Measurements from ENCODE around the gene TSHR. TPM values are rescaled to one million over a fixed set of nuclear protein-coding genes. Genes with fewer than 3 reads are reported as not detected.
A peak's percentile ranks its signal among the peaks of the same experiment; 100 is the strongest.

The TSHR gene
- total RNA-seq, 1 donor from 2014 or later, result not detected

DNA sequence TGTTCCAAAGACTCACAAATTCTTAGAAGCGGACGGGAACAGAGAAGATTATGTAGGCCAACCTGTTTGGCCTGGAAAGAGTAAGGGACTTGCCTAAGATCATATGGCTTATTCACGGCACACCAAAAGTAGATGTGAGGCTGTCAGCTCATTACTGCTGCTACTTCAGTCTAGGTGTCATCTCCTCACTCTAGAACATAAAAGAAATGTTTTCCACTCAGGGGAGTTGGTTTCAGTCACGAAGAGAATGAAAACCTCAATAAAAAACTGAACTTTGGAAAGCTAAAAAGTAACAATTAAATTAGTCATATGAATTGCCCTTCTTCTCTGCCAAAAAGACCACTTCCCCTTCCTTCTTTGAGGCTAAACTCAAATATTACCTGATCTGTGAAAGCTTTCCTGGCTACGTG, 13.2 kb upstream of the TSHR start:
- H3K4me2 ChIP-seq (ENCODE audit: low read length), result peak overlapping the region; percentile 87
- H3K27me3 Mint-ChIP-seq (ENCODE audit: low read depth, unreplicated experiment), result no peaks in the 10 kb centered on the region
- H3K9me3 Mint-ChIP-seq (ENCODE audit: unreplicated experiment), result no peaks in the 10 kb centered on the region
- peak overlapping the region; percentile 90 for H3K27ac Mint-ChIP-seq (ENCODE audit: unreplicated experiment)
- FAIRE-seq (no peak), DNase-seq (ENCODE audit: low read depth) (no peak)
- no peaks in the 10 kb centered on the region for H3K9me3 ChIP-seq (ENCODE audit: insufficient read depth, low read depth, low read length)
- H4K20me1 ChIP-seq (ENCODE audit: insufficient read depth, low read length), result no peaks in the 10 kb centered on the region
- H3K4me3 ChIP-seq (ENCODE audit: insufficient read depth, low read depth, low read length), result peak overlapping the region; percentile 78
- peak overlapping the region; percentile 92 for H3K4me3 Mint-ChIP-seq (ENCODE audit: unreplicated experiment)
- H3K79me2 ChIP-seq (ENCODE audit: insufficient read depth, low read length), result peaks cover 19% of the 10 kb centered on the region
- peak overlapping the region; percentile 89 for H2AFZ ChIP-seq (ENCODE audit: low read depth, low read length)
- H3K9ac ChIP-seq (ENCODE audit: low read length), result peak overlapping the region; percentile 82
- no peaks in the 10 kb centered on the region for H3K36me3 ChIP-seq (ENCODE audit: insufficient read depth, low read length)
- H3K27ac ChIP-seq (ENCODE audit: low read depth, low read length), result peak overlapping the region; percentile 6
- H3K36me3 Mint-ChIP-seq (ENCODE audit: low read depth, unreplicated experiment), result no peaks in the 10 kb centered on the region
- peaks cover 5% of the 10 kb centered on the region for H3K4me1 ChIP-seq (ENCODE audit: insufficient read depth, low read length)
- TF ChIP-seq EZH2 (IDR thresholded peaks at IDR 0.05; ENCODE audit: insufficient read depth, low read length), result no peak
- no peaks in the 10 kb centered on the region for H3K27me3 ChIP-seq (ENCODE audit: insufficient read depth, low read length)
- H3K4me1 Mint-ChIP-seq (ENCODE audit: low read depth, unreplicated experiment), result no peaks in the 10 kb centered on the region

- no peak overlapping the region for H3K9ac ChIP-seq (ENCODE audit: low read length)
- Mint-ChIP-seq H3K4me3 (ENCODE audit: unreplicated experiment) (no peak overlapping the region), H3K36me3 (ENCODE audit: low read depth, unreplicated experiment) (no peaks in the 10 kb centered on the region), H3K27me3 (ENCODE audit: low read depth, unreplicated experiment) (peaks cover 3% of the 10 kb centered on the region), H3K4me1 (ENCODE audit: low read depth, unreplicated experiment) (no peaks in the 10 kb centered on the region), H3K27ac (ENCODE audit: unreplicated experiment) (no peak overlapping the region), H3K9me3 (ENCODE audit: unreplicated experiment) (no peaks in the 10 kb centered on the region)
- no peaks in the 10 kb centered on the region for H4K20me1 ChIP-seq (ENCODE audit: insufficient read depth, low read length)
- H3K36me3 ChIP-seq (ENCODE audit: insufficient read depth, low read length), result no peaks in the 10 kb centered on the region
- no peak overlapping the region for H3K4me2 ChIP-seq (ENCODE audit: low read length)
- H3K9me3 ChIP-seq (ENCODE audit: insufficient read depth, low read depth, low read length), result no peaks in the 10 kb centered on the region
- H3K27me3 ChIP-seq (ENCODE audit: insufficient read depth, low read length), result no peaks in the 10 kb centered on the region
- DNase-seq (ENCODE audit: low read depth) (no peak), FAIRE-seq (no peak)
- no peak overlapping the region for H3K4me3 ChIP-seq (ENCODE audit: insufficient read depth, low read depth, low read length)
- TF ChIP-seq EZH2 (IDR thresholded peaks at IDR 0.05; ENCODE audit: insufficient read depth, low read length) (no peak), CTCF (IDR thresholded peaks at IDR 0.05; ENCODE audit: insufficient read depth, low read depth, low read length) (no peak)
- no peak overlapping the region for H3K27ac ChIP-seq (ENCODE audit: low read depth, low read length)
- peaks cover 5% of the 10 kb centered on the region for H3K4me1 ChIP-seq (ENCODE audit: insufficient read depth, low read length)
- no peak overlapping the region for H2AFZ ChIP-seq (ENCODE audit: low read depth, low read length)
- H3K79me2 ChIP-seq (ENCODE audit: insufficient read depth, low read length), result peaks cover 13% of the 10 kb centered on the region
These were observed 10.4 kb upstream of the TSHR start for GRCh38 chr14:80944861-80945617.

DNA sequence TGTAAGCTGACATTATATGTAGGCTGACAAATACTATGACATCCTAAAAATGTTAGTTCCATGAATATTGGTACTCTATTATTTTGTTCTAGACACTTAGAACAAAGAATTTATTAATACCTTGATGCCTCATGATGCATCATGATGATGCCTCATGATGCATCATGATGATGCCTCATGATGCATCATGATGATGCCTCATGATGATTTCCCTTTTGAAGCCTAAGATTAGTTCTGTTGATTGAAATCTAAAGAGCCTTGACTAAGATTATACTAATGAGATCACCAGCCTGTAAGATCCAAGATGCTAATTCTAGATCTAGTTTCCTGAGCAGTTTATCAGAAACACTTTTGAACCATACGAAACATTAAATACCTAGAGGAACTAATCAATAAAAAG, 9.2 kb upstream of the TSHR start:
- Histone ChIP-seq H3K9ac (ENCODE audit: low read length) (no peak overlapping the region), H3K27me3 (ENCODE audit: insufficient read depth, low read length) (no peaks in the 10 kb centered on the region), H3K27ac (ENCODE audit: low read depth, low read length) (no peak overlapping the region), H3K36me3 (ENCODE audit: insufficient read depth, low read length) (no peaks in the 10 kb centered on the region), H3K4me3 (ENCODE audit: insufficient read depth, low read depth, low read length) (no peak overlapping the region), H3K9me3 (ENCODE audit: insufficient read depth, low read depth, low read length) (no peaks in the 10 kb centered on the region), H3K79me2 (ENCODE audit: insufficient read depth, low read length) (peaks cover 3% of the 10 kb centered on the region), H3K4me1 (ENCODE audit: insufficient read depth, low read length) (no peaks in the 10 kb centered on the region), H3K4me2 (ENCODE audit: low read length) (no peak overlapping the region), H4K20me1 (ENCODE audit: insufficient read depth, low read length) (no peaks in the 10 kb centered on the region), H2AFZ (ENCODE audit: low read depth, low read length) (no peak overlapping the region)
- Mint-ChIP-seq H3K27me3 (ENCODE audit: low read depth, unreplicated experiment) (peaks cover 3% of the 10 kb centered on the region), H3K4me1 (ENCODE audit: low read depth, unreplicated experiment) (no peaks in the 10 kb centered on the region), H3K4me3 (ENCODE audit: unreplicated experiment) (no peak overlapping the region), H3K36me3 (ENCODE audit: low read depth, unreplicated experiment) (no peaks in the 10 kb centered on the region), H3K27ac (ENCODE audit: unreplicated experiment) (no peak overlapping the region), H3K9me3 (ENCODE audit: unreplicated experiment) (no peaks in the 10 kb centered on the region)
- no peak for DNase-seq (ENCODE audit: low read depth)
- FAIRE-seq, result no peak
- TF ChIP-seq EZH2 (IDR thresholded peaks at IDR 0.05; ENCODE audit: insufficient read depth, low read length) (no peak), CTCF (IDR thresholded peaks at IDR 0.05; ENCODE audit: insufficient read depth, low read depth, low read length) (no peak)

All from astrocyte (in vitro differentiated cells and primary cell).